Measurements from ENCODE around the gene TEK. TPM values are rescaled to one million over a fixed set of nuclear protein-coding genes. Genes with fewer than 3 reads are reported as not detected.

Gene TEK
- total and polyA plus RNA-seq, 9 donors: 2.0 to 22.2 (median 4.0) TPM

DNA sequence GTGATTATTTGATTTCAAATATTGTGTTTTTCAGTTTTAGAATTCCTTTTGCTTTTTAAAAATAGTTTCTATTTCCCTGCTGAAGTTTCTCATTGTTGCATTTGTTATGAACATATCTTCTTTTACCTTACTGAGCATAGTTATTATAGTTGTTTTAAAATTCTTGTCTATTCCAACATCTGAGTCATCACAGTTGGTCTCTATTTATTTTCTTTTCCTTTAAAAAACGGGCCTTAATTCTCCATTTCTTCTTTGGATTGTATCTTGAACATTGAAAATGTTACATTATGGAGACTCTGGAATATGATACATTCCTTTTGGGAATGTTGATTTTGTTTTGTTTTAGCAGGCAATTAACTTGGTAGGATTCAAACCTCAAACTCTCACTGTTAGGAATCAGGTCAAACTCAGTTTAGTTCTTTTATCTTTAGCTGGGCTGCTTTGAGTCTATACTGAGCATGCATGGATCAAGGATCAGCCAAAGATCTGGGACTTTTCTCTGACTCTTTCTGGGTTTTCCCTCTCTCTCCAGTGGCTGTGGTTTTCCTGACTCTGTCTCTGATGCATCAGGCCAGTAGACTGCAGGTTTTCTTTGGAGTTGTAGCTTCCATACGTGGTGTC, 70.3 kb downstream of the TEK start:
- WGBS, 3 donors: 58 to 59% (median 59%) methylated on average over 2 of the region's 2 CpGs
- Histone ChIP-seq H3K27ac (no peak overlapping the region), H3K36me3 (no peaks in the 10 kb centered on the region), H3K9me3 (no peaks in the 10 kb centered on the region), H3K27me3 (no peaks in the 10 kb centered on the region), H3K4me1 (ENCODE audit: insufficient read depth) (no peaks in the 10 kb centered on the region), H3K4me3 (no peak overlapping the region)
- no peak for DNase-seq
- intact Hi-C loops (cut with DNase I): no loop called here
- no peak for TF ChIP-seq POLR2A (IDR thresholded peaks at IDR 0.05)
- TF ChIP-seq CTCF (IDR thresholded peaks at IDR 0.05): no peak
- no peak for TF ChIP-seq EP300 (IDR thresholded peaks at IDR 0.05)

GRCh38 chr9:27181381-27181780, 72.4 kb downstream of the TEK start:
- no peak for DNase-seq
- H3K36me3 ChIP-seq: no peaks in the 10 kb centered on the region
- H3K4me1 ChIP-seq (ENCODE audit: insufficient read depth): no peaks in the 10 kb centered on the region
- WGBS, 3 donors: 68 to 73% (median 69%) methylated on average over 4 of the region's 4 CpGs
- TF ChIP-seq POLR2A (IDR thresholded peaks at IDR 0.05) (no peak), EP300 (IDR thresholded peaks at IDR 0.05) (no peak), CTCF (IDR thresholded peaks at IDR 0.05) (no peak)
- H3K27ac ChIP-seq: no peak overlapping the region
- H3K4me3 ChIP-seq: no peak overlapping the region
- intact Hi-C loops (cut with DNase I): no loop called here
- H3K9me3 ChIP-seq: no peaks in the 10 kb centered on the region
- no peaks in the 10 kb centered on the region for H3K27me3 ChIP-seq

- intact Hi-C loops (cut with DNase I): no loop called here
- no peaks in the 10 kb centered on the region for H3K36me3 ChIP-seq
- 46 to 56% (median 49%) methylated on average over 3 of the region's 3 CpGs for whole genome bisulfite sequencing, 3 donors
Measured at GRCh38 chr9:27182421-27182820, 73.4 kb downstream of the TEK start.

GRCh38 chr9:27183131-27183530, 74.1 kb downstream of the TEK start:
- DNase-seq: no peak
- Histone ChIP-seq H3K4me3 (no peak overlapping the region), H3K9me3 (no peaks in the 10 kb centered on the region), H3K27ac (no peak overlapping the region), H3K36me3 (no peaks in the 10 kb centered on the region), H3K4me1 (ENCODE audit: insufficient read depth) (no peaks in the 10 kb centered on the region), H3K27me3 (no peaks in the 10 kb centered on the region)
- intact Hi-C loops (cut with DNase I): no loop called here
- no peak for TF ChIP-seq CTCF (IDR thresholded peaks at IDR 0.05)
- no peak for TF ChIP-seq EP300 (IDR thresholded peaks at IDR 0.05)
- TF ChIP-seq POLR2A (IDR thresholded peaks at IDR 0.05): no peak
- 95 to 97% (median 96%) methylated on average over 2 of the region's 2 CpGs for WGBS, 3 donors

More at GRCh38 chr9:27182421-27182820, 73.4 kb downstream of the TEK start:
- H3K27ac ChIP-seq: no peak overlapping the region
- no peaks in the 10 kb centered on the region for H3K27me3 ChIP-seq
- TF ChIP-seq POLR2A (IDR thresholded peaks at IDR 0.05): no peak
- no peak for TF ChIP-seq EP300 (IDR thresholded peaks at IDR 0.05)
- TF ChIP-seq CTCF (IDR thresholded peaks at IDR 0.05): no peak
- no peak for DNase-seq
- no peaks in the 10 kb centered on the region for H3K9me3 ChIP-seq
- no peak overlapping the region for H3K4me3 ChIP-seq
- H3K4me1 ChIP-seq (ENCODE audit: insufficient read depth): no peaks in the 10 kb centered on the region
